ENCODE measurements around the gene GREB1L. TPM values are rescaled to one million over a fixed set of nuclear protein-coding genes. Genes with fewer than 3 reads are reported as not detected.

GREB1L gene
- total and polyA plus RNA-seq, 2 donors, result 0.09 to 0.50 TPM

- Histone ChIP-seq H3K9me3 (ENCODE audit: control insufficient read depth in 2 of 2, insufficient read depth in 1 of 2, low read length in 1 of 2) (no peaks in the 10 kb centered on the region), H3K36me3 (ENCODE audit: control insufficient read depth in 2 of 2, insufficient read depth in 2 of 2, low read length in 1 of 2) (no peaks in the 10 kb centered on the region), H3K4me1 (ENCODE audit: control insufficient read depth in 2 of 2, insufficient read depth in 2 of 2, low read length in 2 of 2) (no peaks in the 10 kb centered on the region), H3K27ac (ENCODE audit: low read depth in 1 of 2, low read length in 1 of 2) (no peak overlapping the region), H3K27me3 (ENCODE audit: control insufficient read depth in 2 of 2, insufficient read depth in 1 of 2, low read length in 1 of 2) (no peaks in the 10 kb centered on the region), H3K4me3 (ENCODE audit: low read length in 2 of 2) (no peak overlapping the region)
- no peak for DNase-seq (ENCODE audit: low read depth in 6 of 9, low spot score in 9 of 9)
- 93% methylated on average over 2 of the region's 2 CpGs for WGBS
These were observed 209.8 kb downstream of the GREB1L start for GRCh38 chr18:21451851-21452250.

DNA sequence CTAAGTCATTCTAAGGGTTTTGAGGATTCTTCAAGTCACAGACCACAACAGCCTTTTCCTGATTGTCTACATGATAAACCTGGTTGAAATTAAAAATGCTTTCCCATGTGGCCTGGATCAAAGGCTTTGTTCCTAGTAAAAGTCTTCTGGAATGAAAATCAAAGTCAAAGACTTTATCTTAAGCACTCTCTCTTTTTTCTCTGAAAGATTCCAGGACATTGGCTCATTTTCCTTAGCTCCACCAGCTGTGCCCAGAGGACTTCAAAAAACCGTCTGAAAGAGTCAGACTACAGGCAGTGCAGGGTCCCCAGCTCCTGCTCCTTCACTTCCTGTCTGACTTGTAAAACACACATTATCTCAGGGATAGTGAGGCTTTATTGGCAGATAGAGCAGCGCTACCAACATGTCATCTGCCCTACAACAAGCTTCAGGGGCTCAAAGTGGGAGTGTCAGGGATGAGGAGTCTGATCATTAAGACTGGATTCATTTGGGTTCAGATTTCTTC is 210.3 kb downstream of the GREB1L start:
- no peak for DNase-seq (ENCODE audit: low read depth in 6 of 9, low spot score in 9 of 9)
- no peak overlapping the region for H3K27ac ChIP-seq (ENCODE audit: low read depth in 1 of 2, low read length in 1 of 2)
- H3K4me3 ChIP-seq (ENCODE audit: low read length in 2 of 2), result no peak overlapping the region
- 89% methylated on average over 2 of the region's 2 CpGs for WGBS
- H3K36me3 ChIP-seq (ENCODE audit: control insufficient read depth in 2 of 2, insufficient read depth in 2 of 2, low read length in 1 of 2), result no peaks in the 10 kb centered on the region
- no peaks in the 10 kb centered on the region for H3K27me3 ChIP-seq (ENCODE audit: control insufficient read depth in 2 of 2, insufficient read depth in 1 of 2, low read length in 1 of 2)
- no peaks in the 10 kb centered on the region for H3K9me3 ChIP-seq (ENCODE audit: control insufficient read depth in 2 of 2, insufficient read depth in 1 of 2, low read length in 1 of 2)
- H3K4me1 ChIP-seq (ENCODE audit: control insufficient read depth in 2 of 2, insufficient read depth in 2 of 2, low read length in 2 of 2), result no peaks in the 10 kb centered on the region

- H3K27me3 ChIP-seq (ENCODE audit: control insufficient read depth in 2 of 2, insufficient read depth in 1 of 2, low read length in 1 of 2), result no peaks in the 10 kb centered on the region
- 94% methylated on average over 4 of the region's 4 CpGs for WGBS
- H3K4me1 ChIP-seq (ENCODE audit: control insufficient read depth in 2 of 2, insufficient read depth in 2 of 2, low read length in 2 of 2), result no peaks in the 10 kb centered on the region
- no peaks in the 10 kb centered on the region for H3K36me3 ChIP-seq (ENCODE audit: control insufficient read depth in 2 of 2, insufficient read depth in 2 of 2, low read length in 1 of 2)
- H3K4me3 ChIP-seq (ENCODE audit: low read length in 2 of 2), result no peak overlapping the region
- no peak for DNase-seq (ENCODE audit: low read depth in 6 of 9, low spot score in 9 of 9)
- no peaks in the 10 kb centered on the region for H3K9me3 ChIP-seq (ENCODE audit: control insufficient read depth in 2 of 2, insufficient read depth in 1 of 2, low read length in 1 of 2)
- H3K27ac ChIP-seq (ENCODE audit: low read depth in 1 of 2, low read length in 1 of 2), result no peak overlapping the region
These were observed 210.9 kb downstream of the GREB1L start for GRCh38 chr18:21452796-21453510.

GRCh38 chr18:21453511-21453901 is 211.5 kb downstream of the GREB1L start:
- DNase-seq (ENCODE audit: low read depth in 6 of 9, low spot score in 9 of 9), result no peak

DNA sequence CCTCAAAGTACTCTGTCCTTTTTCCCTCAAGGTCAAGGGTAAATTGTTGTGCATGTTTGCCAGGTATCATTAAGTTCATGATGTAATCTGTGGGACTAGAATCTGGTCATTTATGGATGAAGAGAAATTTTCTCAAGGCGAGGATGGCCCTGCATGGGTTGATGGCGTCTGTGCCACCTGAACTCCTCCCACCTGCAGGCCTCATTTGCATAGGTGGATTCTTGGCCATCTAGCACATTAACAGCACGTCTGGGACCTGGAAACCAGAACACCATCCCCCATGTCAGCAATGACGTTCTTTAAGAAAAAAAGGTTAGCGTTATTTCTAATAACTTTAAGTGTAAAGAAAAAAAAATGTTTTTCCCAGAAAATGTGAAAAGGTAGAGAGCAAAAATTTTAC is 212.7 kb downstream of the GREB1L start:
- Histone ChIP-seq H3K4me1 (ENCODE audit: control insufficient read depth in 2 of 2, insufficient read depth in 2 of 2, low read length in 2 of 2) (no peaks in the 10 kb centered on the region), H3K36me3 (ENCODE audit: control insufficient read depth in 2 of 2, insufficient read depth in 2 of 2, low read length in 1 of 2) (no peaks in the 10 kb centered on the region), H3K9me3 (ENCODE audit: control insufficient read depth in 2 of 2, insufficient read depth in 1 of 2, low read length in 1 of 2) (no peaks in the 10 kb centered on the region), H3K27ac (ENCODE audit: low read depth in 1 of 2, low read length in 1 of 2) (no peak overlapping the region), H3K4me3 (ENCODE audit: low read length in 2 of 2) (no peak overlapping the region), H3K27me3 (ENCODE audit: control insufficient read depth in 2 of 2, insufficient read depth in 1 of 2, low read length in 1 of 2) (no peaks in the 10 kb centered on the region)
- 91% methylated on average over 5 of the region's 5 CpGs for WGBS
- no peak for DNase-seq (ENCODE audit: low read depth in 6 of 9, low spot score in 9 of 9)

More at GRCh38 chr18:21453511-21453901, 211.5 kb downstream of the GREB1L start:
- H3K9me3 ChIP-seq (ENCODE audit: control insufficient read depth in 2 of 2, insufficient read depth in 1 of 2, low read length in 1 of 2), result no peaks in the 10 kb centered on the region
- no peaks in the 10 kb centered on the region for H3K36me3 ChIP-seq (ENCODE audit: control insufficient read depth in 2 of 2, insufficient read depth in 2 of 2, low read length in 1 of 2)
- H3K4me1 ChIP-seq (ENCODE audit: control insufficient read depth in 2 of 2, insufficient read depth in 2 of 2, low read length in 2 of 2), result no peaks in the 10 kb centered on the region
- no peak overlapping the region for H3K27ac ChIP-seq (ENCODE audit: low read depth in 1 of 2, low read length in 1 of 2)
- H3K4me3 ChIP-seq (ENCODE audit: low read length in 2 of 2), result no peak overlapping the region
- WGBS, result 92% methylated on average over 6 of the region's 6 CpGs
- H3K27me3 ChIP-seq (ENCODE audit: control insufficient read depth in 2 of 2, insufficient read depth in 1 of 2, low read length in 1 of 2), result no peaks in the 10 kb centered on the region

- Histone ChIP-seq H3K4me3 (ENCODE audit: low read length in 2 of 2) (no peak overlapping the region), H3K9me3 (ENCODE audit: control insufficient read depth in 2 of 2, insufficient read depth in 1 of 2, low read length in 1 of 2) (no peaks in the 10 kb centered on the region), H3K36me3 (ENCODE audit: control insufficient read depth in 2 of 2, insufficient read depth in 2 of 2, low read length in 1 of 2) (no peaks in the 10 kb centered on the region), H3K27ac (ENCODE audit: low read depth in 1 of 2, low read length in 1 of 2) (no peak overlapping the region), H3K4me1 (ENCODE audit: control insufficient read depth in 2 of 2, insufficient read depth in 2 of 2, low read length in 2 of 2) (no peaks in the 10 kb centered on the region), H3K27me3 (ENCODE audit: control insufficient read depth in 2 of 2, insufficient read depth in 1 of 2, low read length in 1 of 2) (no peaks in the 10 kb centered on the region)
- 93% methylated on average over 5 of the region's 5 CpGs for WGBS
- DNase-seq (ENCODE audit: low read depth in 6 of 9, low spot score in 9 of 9), result no peak
These were observed 214.6 kb downstream of the GREB1L start for GRCh38 chr18:21456428-21457178.

- Histone ChIP-seq H3K9me3 (ENCODE audit: control insufficient read depth in 2 of 2, insufficient read depth in 1 of 2, low read length in 1 of 2) (no peaks in the 10 kb centered on the region), H3K36me3 (ENCODE audit: control insufficient read depth in 2 of 2, insufficient read depth in 2 of 2, low read length in 1 of 2) (no peaks in the 10 kb centered on the region), H3K27me3 (ENCODE audit: control insufficient read depth in 2 of 2, insufficient read depth in 1 of 2, low read length in 1 of 2) (no peaks in the 10 kb centered on the region), H3K4me3 (ENCODE audit: low read length in 2 of 2) (no peak overlapping the region), H3K4me1 (ENCODE audit: control insufficient read depth in 2 of 2, insufficient read depth in 2 of 2, low read length in 2 of 2) (no peaks in the 10 kb centered on the region), H3K27ac (ENCODE audit: low read depth in 1 of 2, low read length in 1 of 2) (no peak overlapping the region)
- DNase-seq (ENCODE audit: low read depth in 6 of 9, low spot score in 9 of 9), result no peak
These were observed 215.1 kb downstream of the GREB1L start for GRCh38 chr18:21457179-21457535.

- no peaks in the 10 kb centered on the region for H3K9me3 ChIP-seq (ENCODE audit: control insufficient read depth in 2 of 2, insufficient read depth in 1 of 2, low read length in 1 of 2)
- H3K27me3 ChIP-seq (ENCODE audit: control insufficient read depth in 2 of 2, insufficient read depth in 1 of 2, low read length in 1 of 2), result no peaks in the 10 kb centered on the region
- no peak overlapping the region for H3K27ac ChIP-seq (ENCODE audit: low read depth in 1 of 2, low read length in 1 of 2)
- no peak for DNase-seq (ENCODE audit: low read depth in 6 of 9, low spot score in 9 of 9)
- H3K36me3 ChIP-seq (ENCODE audit: control insufficient read depth in 2 of 2, insufficient read depth in 2 of 2, low read length in 1 of 2), result no peaks in the 10 kb centered on the region
- H3K4me1 ChIP-seq (ENCODE audit: control insufficient read depth in 2 of 2, insufficient read depth in 2 of 2, low read length in 2 of 2), result no peaks in the 10 kb centered on the region
- no peak overlapping the region for H3K4me3 ChIP-seq (ENCODE audit: low read length in 2 of 2)
- 90% methylated on average over 1 of the region's 1 CpG for WGBS
These were observed 216.3 kb downstream of the GREB1L start for GRCh38 chr18:21458310-21458709.

DNA sequence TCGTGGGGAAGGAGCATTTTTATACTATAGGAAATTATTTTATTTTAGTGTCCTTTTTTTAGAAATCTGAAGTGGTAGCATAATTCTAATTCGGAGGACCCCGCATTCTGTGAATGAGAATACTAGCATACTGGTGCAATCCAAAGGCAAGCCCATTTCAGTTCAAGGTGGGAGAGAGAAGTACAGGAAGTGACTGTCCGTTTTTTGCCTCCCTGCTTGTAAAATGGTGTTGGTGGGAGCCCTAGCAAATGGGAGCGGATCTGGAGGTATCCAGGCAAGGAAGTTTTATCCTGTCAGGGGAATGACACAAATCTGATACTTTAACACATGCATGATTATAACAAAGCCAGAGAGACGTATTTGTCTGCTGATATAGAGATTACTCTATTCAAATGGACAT is 216.8 kb downstream of the GREB1L start:
- no peak overlapping the region for H3K4me3 ChIP-seq (ENCODE audit: low read length in 2 of 2)
- no peaks in the 10 kb centered on the region for H3K4me1 ChIP-seq (ENCODE audit: control insufficient read depth in 2 of 2, insufficient read depth in 2 of 2, low read length in 2 of 2)
- WGBS, result 91% methylated on average over 6 of the region's 6 CpGs
- H3K9me3 ChIP-seq (ENCODE audit: control insufficient read depth in 2 of 2, insufficient read depth in 1 of 2, low read length in 1 of 2), result no peaks in the 10 kb centered on the region
- no peaks in the 10 kb centered on the region for H3K27me3 ChIP-seq (ENCODE audit: control insufficient read depth in 2 of 2, insufficient read depth in 1 of 2, low read length in 1 of 2)
- no peaks in the 10 kb centered on the region for H3K36me3 ChIP-seq (ENCODE audit: control insufficient read depth in 2 of 2, insufficient read depth in 2 of 2, low read length in 1 of 2)
- H3K27ac ChIP-seq (ENCODE audit: low read depth in 1 of 2, low read length in 1 of 2), result no peak overlapping the region
- DNase-seq (ENCODE audit: low read depth in 6 of 9, low spot score in 9 of 9), result no peak

All from thymus (tissue), 11 donors.